Astrocyte (in vitro differentiated cells and primary cell): ENCODE results near the gene C5AR1. TPM values are rescaled to one million over a fixed set of nuclear protein-coding genes. Genes with fewer than 3 reads are reported as not detected.

ENCODE experiments used
- DNase-seq: peaks from one replicate; pipeline ENCODE4 v3.0.0-alpha.2; 2010; ENCODE audit warnings: low read depth
- FAIRE-seq: peaks from 2 replicates; lab custom pipeline; 2011; peaks lifted over from hg19 to GRCh38; lab: Jason Lieb, UNC
- H2AFZ ChIP-seq: 2 replicates; pipeline ENCODE4 v1.6.0; 2012; ENCODE audit warnings: low read depth, low read length, inconsistent platforms
- H3K27ac ChIP-seq: 2 replicates; pipeline ENCODE4 v1.5.1; 2011; ENCODE audit warnings: low read depth, low read length, inconsistent platforms
- H3K27me3 ChIP-seq: 2 replicates; pipeline ENCODE4 v1.6.0; 2011; ENCODE audit warnings: low read length, inconsistent platforms; ENCODE audit not compliant: insufficient read depth
- H3K36me3 ChIP-seq: 2 replicates; pipeline ENCODE4 v1.5.1; 2011; ENCODE audit warnings: low read length, inconsistent platforms; ENCODE audit not compliant: insufficient read depth
- H3K4me1 ChIP-seq: 2 replicates; pipeline ENCODE4 v1.5.1; 2011; ENCODE audit warnings: low read length, inconsistent platforms; ENCODE audit not compliant: insufficient read depth
- H3K4me2 ChIP-seq: 2 replicates; pipeline ENCODE4 v1.6.0; 2012; ENCODE audit warnings: low read length, inconsistent platforms
- H3K4me3 ChIP-seq: 2 replicates; pipeline ENCODE4 v1.5.1; 2011; ENCODE audit warnings: low read depth, mild to moderate bottlenecking, low read length, inconsistent platforms; ENCODE audit not compliant: insufficient read depth
- H3K79me2 ChIP-seq: 2 replicates; pipeline ENCODE4 v1.6.0; 2012; ENCODE audit warnings: mild to moderate bottlenecking, low read length, inconsistent platforms; ENCODE audit not compliant: insufficient read depth
- H3K9ac ChIP-seq: 2 replicates; pipeline ENCODE4 v1.6.0; 2012; ENCODE audit warnings: mild to moderate bottlenecking, low read length, inconsistent platforms
- H3K9me3 ChIP-seq: 2 replicates; pipeline ENCODE4 v1.5.1; 2012; ENCODE audit warnings: low read depth, mild to moderate bottlenecking, low read length, inconsistent platforms; ENCODE audit not compliant: insufficient read depth
- H4K20me1 ChIP-seq: 2 replicates; pipeline ENCODE4 v1.6.0; 2012; ENCODE audit warnings: low read length, inconsistent platforms; ENCODE audit not compliant: insufficient read depth
- H3K27ac Mint-ChIP-seq: one replicate; pipeline ENCODE4 v1.8.0; 2021; ENCODE audit warnings: mild to moderate bottlenecking, mixed read lengths; ENCODE audit not compliant: unreplicated experiment
- H3K27me3 Mint-ChIP-seq: one replicate; pipeline ENCODE4 v1.8.0; 2021; ENCODE audit warnings: low read depth, mixed read lengths; ENCODE audit not compliant: unreplicated experiment
- H3K36me3 Mint-ChIP-seq: one replicate; pipeline ENCODE4 v1.8.0; 2021; ENCODE audit warnings: low read depth, mixed read lengths; ENCODE audit not compliant: unreplicated experiment
- H3K4me1 Mint-ChIP-seq: one replicate; pipeline ENCODE4 v1.8.0; 2021; ENCODE audit warnings: low read depth, mixed read lengths; ENCODE audit not compliant: unreplicated experiment
- H3K4me3 Mint-ChIP-seq: one replicate; pipeline ENCODE4 v1.8.0; 2021; ENCODE audit warnings: mild to moderate bottlenecking, moderate library complexity, mixed read lengths; ENCODE audit not compliant: unreplicated experiment
- H3K9me3 Mint-ChIP-seq: one replicate; pipeline ENCODE4 v1.8.0; 2021; ENCODE audit warnings: mild to moderate bottlenecking, mixed read lengths; ENCODE audit not compliant: unreplicated experiment
- CTCF ChIP-seq: IDR thresholded peaks from 2 replicates; pipeline ENCODE4 v1.5.1; 2011; ENCODE audit warnings: low read depth, mild to moderate bottlenecking, inconsistent platforms, low read length, moderate library complexity; ENCODE audit not compliant: insufficient read depth
- EZH2 ChIP-seq: IDR thresholded peaks from 2 replicates; pipeline ENCODE4 v1.6.1; 2012; ENCODE audit warnings: mild to moderate bottlenecking, low read length, inconsistent platforms; ENCODE audit not compliant: insufficient read depth
- total RNA-seq: library from RNA; stranded (reverse); gene quantifications from 2 replicates; pipeline ENCODE4 v1.2.1, GENCODE V29; 2021

The C5AR1 gene
- total RNA-seq, 1 donor from 2014 or later = 4.6 TPM

DNA sequence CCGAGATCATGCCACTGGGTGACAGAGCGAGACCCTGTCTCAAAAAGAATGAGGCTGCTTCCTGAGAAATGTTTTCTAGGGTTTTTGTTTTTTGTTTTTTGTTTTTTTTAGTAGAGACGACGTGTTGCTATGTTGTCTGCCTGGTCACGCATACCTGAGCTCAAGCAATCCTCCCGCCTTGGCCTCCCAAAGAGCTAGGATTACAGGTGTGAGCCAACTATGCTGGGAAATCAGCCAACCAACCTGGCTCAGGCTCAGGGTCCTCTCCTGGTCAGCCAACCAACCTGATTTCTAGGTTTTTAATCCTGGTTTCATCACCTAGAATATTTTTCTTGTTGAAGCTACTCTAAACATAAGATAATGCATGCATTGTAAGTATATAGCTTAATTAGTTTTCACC, 47.2 kb downstream of the C5AR1 start:
- Histone ChIP-seq H3K4me2 (no peak overlapping the region), H3K27me3 (no peaks in the 10 kb centered on the region), H3K9ac (no peak overlapping the region), H3K4me3 (no peak overlapping the region), H4K20me1 (peaks cover 23% of the 10 kb centered on the region), H3K79me2 (peaks cover 37% of the 10 kb centered on the region), H3K4me1 (no peaks in the 10 kb centered on the region), H3K9me3 (peaks cover 2% of the 10 kb centered on the region), H3K27ac (no peak overlapping the region), H2AFZ (no peak overlapping the region), H3K36me3 (peaks cover 40% of the 10 kb centered on the region)
- FAIRE-seq (no peak), DNase-seq (no peak)
- Mint-ChIP-seq H3K27ac (no peak overlapping the region), H3K4me1 (no peaks in the 10 kb centered on the region), H3K36me3 (peaks cover 48% of the 10 kb centered on the region), H3K27me3 (no peaks in the 10 kb centered on the region), H3K9me3 (no peaks in the 10 kb centered on the region), H3K4me3 (no peak overlapping the region)
- TF ChIP-seq CTCF (no peak), EZH2 (no peak)

DNA sequence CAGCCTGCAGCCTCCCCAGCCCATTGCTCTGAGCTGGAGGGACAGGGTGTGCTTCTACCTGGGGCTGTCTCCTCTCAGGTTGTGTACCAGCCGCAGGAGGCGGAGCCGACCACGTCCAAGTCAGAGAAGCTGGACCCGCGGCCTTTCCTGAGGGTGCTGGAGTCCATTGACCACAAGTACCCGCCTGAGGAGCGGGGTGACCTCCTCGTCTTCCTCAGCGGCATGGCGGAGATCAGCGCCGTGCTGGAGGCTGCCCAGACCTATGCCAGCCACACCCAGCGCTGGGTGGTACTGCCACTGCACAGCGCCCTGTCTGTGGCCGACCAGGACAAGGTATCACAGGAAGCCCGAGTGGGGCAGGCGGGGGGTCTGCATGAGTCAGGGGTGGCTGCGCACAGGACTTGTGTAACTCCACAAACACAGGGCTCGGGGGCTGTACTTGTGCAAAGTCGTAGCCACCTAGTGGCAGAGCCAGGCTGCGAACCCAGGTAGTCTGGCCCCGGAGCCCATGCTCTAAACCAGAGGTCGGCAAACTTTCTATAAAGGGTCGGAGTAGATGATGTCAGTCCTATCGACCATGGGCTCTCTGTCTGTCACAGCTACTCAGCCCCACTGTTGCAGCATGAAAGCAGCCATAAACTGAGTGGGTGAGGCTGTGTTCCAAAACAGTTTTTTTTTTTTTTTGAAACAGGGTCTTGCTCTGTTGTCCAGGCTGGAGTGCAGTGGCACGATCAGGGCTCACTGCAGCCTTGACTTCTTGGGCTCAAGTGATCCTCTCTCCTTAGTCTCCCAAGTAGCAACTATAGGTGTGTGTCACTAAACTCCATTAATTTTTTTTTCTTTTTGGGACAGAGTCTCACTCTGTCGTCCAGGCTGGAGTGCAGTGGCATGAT, 48.4 kb downstream of the C5AR1 start:
- Histone ChIP-seq H3K36me3 (peaks cover 42% of the 10 kb centered on the region), H3K9ac (no peak overlapping the region), H3K79me2 (peaks cover 27% of the 10 kb centered on the region), H3K4me1 (no peaks in the 10 kb centered on the region), H3K4me2 (no peak overlapping the region), H3K27ac (no peak overlapping the region), H4K20me1 (peaks cover 22% of the 10 kb centered on the region), H2AFZ (no peak overlapping the region), H3K27me3 (no peaks in the 10 kb centered on the region), H3K9me3 (peaks cover 2% of the 10 kb centered on the region), H3K4me3 (no peak overlapping the region)
- TF ChIP-seq EZH2 (no peak), CTCF (no peak)
- Mint-ChIP-seq H3K4me1 (no peaks in the 10 kb centered on the region), H3K27me3 (no peaks in the 10 kb centered on the region), H3K9me3 (no peaks in the 10 kb centered on the region), H3K36me3 (peaks cover 38% of the 10 kb centered on the region), H3K27ac (no peak overlapping the region), H3K4me3 (no peak overlapping the region)
- DNase-seq = no peak
- no peak for FAIRE-seq

GRCh38 chr19:47358936-47359335, 49.3 kb downstream of the C5AR1 start:
- H3K4me1 ChIP-seq = peaks cover 2% of the 10 kb centered on the region
- H3K4me2 ChIP-seq = no peak overlapping the region
- H3K27me3 ChIP-seq = no peaks in the 10 kb centered on the region
- DNase-seq (no peak), FAIRE-seq (no peak)
- no peak overlapping the region for H2AFZ ChIP-seq
- H3K9ac ChIP-seq = no peak overlapping the region
- H3K27ac ChIP-seq = no peak overlapping the region
- TF ChIP-seq CTCF (no peak), EZH2 (no peak)
- Mint-ChIP-seq H3K27me3 (no peaks in the 10 kb centered on the region), H3K9me3 (no peaks in the 10 kb centered on the region), H3K4me3 (no peak overlapping the region), H3K27ac (no peak overlapping the region), H3K36me3 (peaks cover 36% of the 10 kb centered on the region), H3K4me1 (no peaks in the 10 kb centered on the region)
- peaks cover 2% of the 10 kb centered on the region for H3K9me3 ChIP-seq
- H3K36me3 ChIP-seq = peaks cover 41% of the 10 kb centered on the region
- H3K79me2 ChIP-seq = peaks cover 19% of the 10 kb centered on the region
- peaks cover 29% of the 10 kb centered on the region for H4K20me1 ChIP-seq
- no peak overlapping the region for H3K4me3 ChIP-seq
